NCI-H82 (cell line): ENCODE measurements around the gene SLC1A5.

Experiments used
- DNase-seq: peaks from one replicate; lab custom pipeline; 2025; lab: John Stamatoyannopoulos, UW

Gene SLC1A5

DNA sequence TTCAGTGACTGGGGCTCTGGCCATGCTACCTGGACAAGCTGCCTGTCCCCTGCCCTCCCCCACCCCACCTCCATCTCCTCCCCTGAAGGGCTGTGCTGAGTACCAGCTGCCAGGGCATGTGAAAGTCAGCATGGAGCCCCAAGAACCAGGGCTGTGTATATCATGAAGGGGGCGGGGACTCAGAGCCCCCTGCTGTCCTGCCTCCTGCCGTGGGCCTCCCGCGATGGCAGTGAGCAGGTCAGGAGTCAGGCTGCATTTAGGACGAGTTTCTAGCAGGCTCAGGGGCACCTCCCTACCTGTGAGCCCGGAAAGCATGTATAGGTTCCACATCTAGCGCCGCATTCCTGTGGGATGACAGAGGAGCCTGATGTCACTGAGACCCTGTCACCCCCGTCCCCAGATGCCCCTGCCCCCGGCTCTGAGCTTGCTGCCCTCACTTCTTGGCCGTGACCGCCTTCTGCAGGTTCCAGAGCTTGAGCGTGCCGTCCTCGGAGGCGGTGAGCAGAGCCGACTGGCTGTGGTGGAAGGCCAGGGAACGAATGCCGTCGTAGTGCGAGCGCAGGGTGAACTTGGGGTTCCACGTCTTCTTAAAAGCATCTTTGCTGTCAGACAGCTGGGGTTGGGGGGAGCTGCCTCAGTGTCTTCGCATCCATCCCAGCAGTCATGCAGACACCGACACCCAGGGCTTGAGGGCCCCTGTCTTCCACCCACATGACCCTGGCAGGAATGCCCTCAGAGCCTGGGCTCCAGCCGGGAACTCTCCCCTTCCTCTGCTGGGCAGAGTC, 63.2 kb downstream of the SLC1A5 start:
- no peak for DNase-seq
